DND-41 (cell line): ENCODE measurements around the gene TMEM266.
"Not testable (repeated sequence)": the region's sequence is repeated elsewhere in the genome, so short reads cannot be mapped to it uniquely, and the experiment has no call there.

Experiments used
- ATAC-seq: fragments of 200-7000 bp; cut with Tn5 transposase; 3 replicates; pipeline ENCODE4 v1.9.1; 2021; ENCODE audit warnings: low read depth; ENCODE audit not compliant: insufficient read depth
- DNase-seq: peaks from one replicate; pipeline ENCODE4 v3.0.0-alpha.2; 2020
- H2AFZ ChIP-seq: 2 replicates; pipeline ENCODE4 v1.6.0; 2012; ENCODE audit warnings: low read depth, low read length
- H3K27ac ChIP-seq: 2 replicates; pipeline ENCODE4 v1.5.1; 2012; ENCODE audit warnings: low read length, inconsistent platforms
- H3K27me3 ChIP-seq: fragments of 200-600 bp; sonication (generic); 2 replicates; pipeline ENCODE4 v1.6.0; 2012; ENCODE audit warnings: low read length, mild to moderate bottlenecking, inconsistent platforms; ENCODE audit not compliant: insufficient read depth, poor library complexity
- H3K36me3 ChIP-seq: 2 replicates; pipeline ENCODE4 v1.5.1; 2012; ENCODE audit warnings: low read length, inconsistent platforms; ENCODE audit not compliant: insufficient read depth
- H3K4me1 ChIP-seq: 2 replicates; pipeline ENCODE4 v1.5.1; 2012; ENCODE audit warnings: mild to moderate bottlenecking, low read length; ENCODE audit not compliant: insufficient read depth
- H3K4me2 ChIP-seq: 2 replicates; pipeline ENCODE4 v1.6.0; 2012; ENCODE audit warnings: mild to moderate bottlenecking, moderate library complexity, low read length, inconsistent platforms; ENCODE audit not compliant: insufficient read depth
- H3K4me3 ChIP-seq, 2 experiments: fragments of 200-600 bp in 1 of 2; shearing (Covaris generic) in 1 of 2; 2 replicates each; pipeline ENCODE4 v1.5.1; 2012 to 2016; ENCODE audit warnings: inconsistent platforms in 2 of 2, low read length in 2 of 2, mild to moderate bottlenecking in 2 of 2, low read depth in 1 of 2, moderate library complexity in 1 of 2
- H3K79me2 ChIP-seq: 2 replicates; pipeline ENCODE4 v1.6.0; 2012; ENCODE audit warnings: low read length, inconsistent platforms; ENCODE audit not compliant: insufficient read depth
- H3K9ac ChIP-seq: 2 replicates; pipeline ENCODE4 v1.6.0; 2012; ENCODE audit warnings: low read depth, mild to moderate bottlenecking, inconsistent platforms, low read length, moderate library complexity
- H3K9me3 ChIP-seq: 2 replicates; pipeline ENCODE4 v1.5.1; 2012; ENCODE audit warnings: low read length, moderate library complexity, mild to moderate bottlenecking, inconsistent platforms; ENCODE audit not compliant: insufficient read depth, severe bottlenecking
- H4K20me1 ChIP-seq: 2 replicates; pipeline ENCODE4 v1.6.0; 2012; ENCODE audit warnings: low read length; ENCODE audit not compliant: insufficient read depth
- EZH2 ChIP-seq: IDR thresholded peaks from 3 replicates; pipeline ENCODE4 v1.6.1; 2012; ENCODE audit warnings: borderline replicate concordance, low read depth, mild to moderate bottlenecking, moderate library complexity, low read length, inconsistent platforms; ENCODE audit not compliant: severe bottlenecking
- TF ChIP-seq, protein P1 (sequence below): IDR thresholded peaks from 2 replicates; pipeline ENCODE4 v1.5.1; 2012; ENCODE audit warnings: borderline replicate concordance, low read length, moderate library complexity, mild to moderate bottlenecking; ENCODE audit not compliant: poor library complexity, severe bottlenecking; ENCODE audit errors: extremely low read depth

TMEM266 gene

DNA sequence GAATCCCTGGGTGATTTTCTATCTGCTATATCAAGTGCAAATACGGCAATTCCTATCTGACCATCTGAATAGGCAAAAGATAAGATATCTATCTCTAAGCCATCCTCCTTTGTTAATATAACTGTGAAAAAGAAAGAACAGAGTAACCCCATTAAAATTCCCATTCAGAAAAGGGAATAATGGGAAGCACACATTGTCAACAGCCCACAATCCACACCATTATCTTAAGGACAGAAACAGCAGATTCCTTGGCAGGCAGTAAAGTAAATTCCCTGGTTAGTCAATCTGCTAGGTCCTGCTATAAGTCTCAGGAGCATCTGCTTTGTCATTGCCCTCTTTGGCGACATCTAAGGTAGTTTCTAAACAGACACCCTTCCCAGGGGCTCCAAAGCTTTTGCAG, 25.7 kb upstream of the TMEM266 start:
- Histone ChIP-seq H3K4me2 (no peak overlapping the region), H3K27ac (no peak overlapping the region), H3K4me3 (no peak overlapping the region), H3K9me3 (no peaks in the 10 kb centered on the region), H3K4me1 (no peaks in the 10 kb centered on the region), H3K27me3 (peaks cover 6% of the 10 kb centered on the region), H3K79me2 (no peaks in the 10 kb centered on the region), H3K36me3 (no peaks in the 10 kb centered on the region), H2AFZ (no peak overlapping the region), H3K9ac (no peak overlapping the region), H4K20me1 (no peaks in the 10 kb centered on the region)
- ATAC-seq: no peak
- TF ChIP-seq, protein P1, sequence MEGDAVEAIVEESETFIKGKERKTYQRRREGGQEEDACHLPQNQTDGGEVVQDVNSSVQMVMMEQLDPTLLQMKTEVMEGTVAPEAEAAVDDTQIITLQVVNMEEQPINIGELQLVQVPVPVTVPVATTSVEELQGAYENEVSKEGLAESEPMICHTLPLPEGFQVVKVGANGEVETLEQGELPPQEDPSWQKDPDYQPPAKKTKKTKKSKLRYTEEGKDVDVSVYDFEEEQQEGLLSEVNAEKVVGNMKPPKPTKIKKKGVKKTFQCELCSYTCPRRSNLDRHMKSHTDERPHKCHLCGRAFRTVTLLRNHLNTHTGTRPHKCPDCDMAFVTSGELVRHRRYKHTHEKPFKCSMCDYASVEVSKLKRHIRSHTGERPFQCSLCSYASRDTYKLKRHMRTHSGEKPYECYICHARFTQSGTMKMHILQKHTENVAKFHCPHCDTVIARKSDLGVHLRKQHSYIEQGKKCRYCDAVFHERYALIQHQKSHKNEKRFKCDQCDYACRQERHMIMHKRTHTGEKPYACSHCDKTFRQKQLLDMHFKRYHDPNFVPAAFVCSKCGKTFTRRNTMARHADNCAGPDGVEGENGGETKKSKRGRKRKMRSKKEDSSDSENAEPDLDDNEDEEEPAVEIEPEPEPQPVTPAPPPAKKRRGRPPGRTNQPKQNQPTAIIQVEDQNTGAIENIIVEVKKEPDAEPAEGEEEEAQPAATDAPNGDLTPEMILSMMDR: no peak
- TF ChIP-seq EZH2: no peak
- DNase-seq: no peak

DNA sequence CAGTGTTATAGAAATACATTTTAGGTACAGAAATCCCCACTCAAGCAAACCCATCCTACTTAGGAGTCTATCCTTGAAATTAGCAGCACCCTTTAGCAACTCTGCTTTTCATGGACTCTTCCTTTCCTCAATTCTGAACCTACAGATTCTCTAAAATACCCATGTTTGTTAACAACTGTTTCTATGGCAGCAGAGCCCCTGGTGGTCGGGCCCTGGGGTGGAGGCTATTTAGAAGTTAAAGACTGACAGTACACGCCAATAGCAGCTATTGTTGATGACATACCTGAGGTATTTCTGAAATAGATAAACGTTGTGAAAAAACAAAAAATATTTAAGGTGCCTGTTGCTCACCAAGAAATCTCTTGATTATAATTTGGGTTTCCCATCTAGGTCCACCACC, 24.2 kb upstream of the TMEM266 start:
- Histone ChIP-seq H3K79me2 (no peaks in the 10 kb centered on the region), H3K27me3 (peaks cover 6% of the 10 kb centered on the region), H3K4me3 (no peak overlapping the region), H4K20me1 (no peaks in the 10 kb centered on the region), H3K4me2 (no peak overlapping the region), H3K9me3 (no peaks in the 10 kb centered on the region), H2AFZ (no peak overlapping the region), H3K9ac (no peak overlapping the region), H3K4me1 (no peaks in the 10 kb centered on the region), H3K27ac (no peak overlapping the region), H3K36me3 (no peaks in the 10 kb centered on the region)
- TF ChIP-seq, protein P1: no peak
- TF ChIP-seq EZH2: no peak
- no peak for DNase-seq
- no peak for ATAC-seq

DNA sequence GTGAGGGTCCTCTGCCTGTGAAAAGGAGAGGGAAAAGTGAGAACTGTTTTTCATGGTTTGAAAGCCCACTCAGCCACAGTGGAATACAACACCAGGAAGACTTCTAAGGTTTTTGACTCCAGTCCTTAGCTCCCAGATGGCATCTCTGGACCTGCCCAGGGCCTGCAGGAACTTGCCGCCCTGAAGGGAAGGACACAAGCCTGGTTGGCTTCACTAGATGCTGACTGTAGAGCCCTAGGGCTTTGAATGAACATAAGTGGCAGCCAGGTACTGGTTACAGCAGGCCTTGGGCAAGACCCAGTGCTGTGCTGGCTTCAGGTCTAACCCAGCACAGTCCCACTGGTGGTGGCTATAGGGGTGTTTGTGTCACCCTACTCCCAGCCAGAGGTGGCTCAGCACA, 21.3 kb upstream of the TMEM266 start:
- ATAC-seq (no peak), DNase-seq (no peak)
- no peak overlapping the region for H3K4me2 ChIP-seq
- H3K4me1 ChIP-seq: no peaks in the 10 kb centered on the region
- no peak overlapping the region for H3K27ac ChIP-seq
- no peaks in the 10 kb centered on the region for H4K20me1 ChIP-seq
- H3K9ac ChIP-seq: no peak overlapping the region
- TF ChIP-seq, protein P1: no peak
- TF ChIP-seq EZH2: no peak
- H2AFZ ChIP-seq: no peak overlapping the region
- H3K79me2 ChIP-seq: no peaks in the 10 kb centered on the region
- no peaks in the 10 kb centered on the region for H3K36me3 ChIP-seq
- peaks cover 6% of the 10 kb centered on the region for H3K27me3 ChIP-seq
- H3K9me3 ChIP-seq: no peaks in the 10 kb centered on the region
- H3K4me3 ChIP-seq: no peak overlapping the region

GRCh38 chr15:76054201-76054600, 5.6 kb upstream of the TMEM266 start:
- not testable (repeated sequence) for H2AFZ ChIP-seq, ATAC-seq

More at GRCh38 chr15:76054201-76054600, 5.6 kb upstream of the TMEM266 start:
- H3K4me2 ChIP-seq, H3K79me2 ChIP-seq, DNase-seq, H3K27ac ChIP-seq, H4K20me1 ChIP-seq, H3K9ac ChIP-seq, H3K36me3 ChIP-seq, H3K4me3 ChIP-seq, H3K9me3 ChIP-seq, H3K4me1 ChIP-seq: not testable (repeated sequence)
- peaks cover 20% of the 10 kb centered on the region for H3K27me3 ChIP-seq
